PC-3 (cell line): ENCODE results near the gene SFXN4. TPM values are rescaled to one million over a fixed set of nuclear protein-coding genes. Genes with fewer than 3 reads are reported as not detected.
A peak's percentile ranks its signal among the peaks of the same experiment; 100 is the strongest.

ENCODE experiments used
- ATAC-seq: fragments of 200-7000 bp; cut with Tn5 transposase; 2 replicates; pipeline ENCODE4 v1.9.1; 2020; ENCODE audit warnings: mild to moderate bottlenecking, moderate library complexity
- BruUV-seq: library from RNA; stranded (reverse); fragments of 400-500 nt; replicated peaks from 2 replicates; lab custom pipeline; 2021; lab: Mats Ljungman, UMichigan
- CTCF ChIA-PET: fragments of 300-600 bp; sonication (Branson Sonifier 250); formaldehyde crosslinking; loops from one replicate; lab custom pipeline; 2022; ENCODE audit warnings: antibody characterized with exemption; lab: Charles Lee
- POLR2A ChIA-PET: fragments of 300-600 bp; sonication (Branson Sonifier 250); formaldehyde crosslinking; loops from one replicate; lab custom pipeline; 2022; ENCODE audit warnings: antibody characterized with exemption; ENCODE audit not compliant: unreplicated experiment; lab: Charles Lee
- DNase-seq: peaks from one replicate; pipeline ENCODE4 v3.0.0-alpha.2; 2015
- H2AFZ ChIP-seq: fragments of 300-600 bp; sonication (generic); 2 replicates; pipeline ENCODE4 v1.6.0; 2016; ENCODE audit warnings: antibody characterized with exemption, low read length
- H3F3A ChIP-seq: fragments of 300-600 bp; sonication (generic); one replicate; pipeline ENCODE4 v1.6.0; 2017; ENCODE audit warnings: antibody characterized with exemption, low read length, control low read depth, mild to moderate bottlenecking; ENCODE audit not compliant: unreplicated experiment
- H3K27ac ChIP-seq: fragments of 300-600 bp; sonication (generic); 2 replicates; pipeline ENCODE4 v1.5.1; 2016; ENCODE audit warnings: mild to moderate bottlenecking, low read length
- H3K27me3 ChIP-seq: fragments of 300-600 bp; sonication (generic); 2 replicates; pipeline ENCODE4 v1.6.1; 2016; ENCODE audit warnings: low read length, mixed read lengths
- H3K36me3 ChIP-seq: fragments of 300-600 bp; sonication (generic); 2 replicates; pipeline ENCODE4 v1.6.1; 2016; ENCODE audit warnings: low read depth, mixed run types, low read length, mixed read lengths
- H3K4me1 ChIP-seq: fragments of 300-600 bp; sonication (generic); 2 replicates; pipeline ENCODE4 v1.5.1; 2016; ENCODE audit warnings: low read length; ENCODE audit not compliant: insufficient read depth
- H3K4me2 ChIP-seq: fragments of 300-600 bp; sonication (generic); 2 replicates; pipeline ENCODE4 v1.6.0; 2016; ENCODE audit warnings: low read length
- H3K4me3 ChIP-seq: fragments of 300-600 bp; sonication (generic); 2 replicates; pipeline ENCODE4 v1.5.1; 2016; ENCODE audit warnings: mild to moderate bottlenecking, low read length, mixed read lengths
- H3K79me2 ChIP-seq: fragments of 300-600 bp; sonication (generic); 2 replicates; pipeline ENCODE4 v1.6.1; 2017; ENCODE audit warnings: low read length, mixed read lengths
- H3K9ac ChIP-seq: fragments of 300-600 bp; sonication (generic); 2 replicates; pipeline ENCODE4 v1.6.0; 2016; ENCODE audit warnings: mild to moderate bottlenecking, low read length
- H3K9me2 ChIP-seq: fragments of 300-600 bp; sonication (generic); replicated peaks from 2 replicates; pipeline ENCODE4 v1.6.1; 2016; ENCODE audit warnings: mixed run types, low read length, mixed read lengths
- H3K9me3 ChIP-seq: fragments of 300-600 bp; sonication (generic); 2 replicates; pipeline ENCODE4 v1.6.1; 2016; ENCODE audit warnings: low read length, mixed read lengths
- H4K20me1 ChIP-seq: fragments of 300-600 bp; sonication (generic); 2 replicates; pipeline ENCODE4 v1.6.1; 2016; ENCODE audit warnings: low read length, mixed read lengths
- EZH2 ChIP-seq: fragments of 300-600 bp; sonication (generic); IDR thresholded peaks from one replicate; pipeline ENCODE4 v1.6.1; 2017; ENCODE audit warnings: antibody characterized with exemption, mild to moderate bottlenecking, low read length; ENCODE audit not compliant: unreplicated experiment
- EZH2phosphoT487 ChIP-seq: fragments of 300-600 bp; sonication (generic); IDR thresholded peaks from 2 replicates; pipeline ENCODE4 v1.6.1; 2018; ENCODE audit warnings: mild to moderate bottlenecking, antibody characterized with exemption, low read length, borderline replicate concordance
- intact Hi-C: fragments of 100-400 bp; cut with micrococcal nuclease; formaldehyde crosslinking; loops from 2 replicates; pipeline ENCODE4 v1.9.0; 2023
- total RNA-seq: library from RNA; depleted of rRNA; stranded (reverse); fragments of >200 nt; gene quantifications from 2 replicates; pipeline ENCODE4 v1.2.3, GENCODE V29; 2014
- TF ChIP-seq, protein P1 (sequence below): fragments of 300-600 bp; sonication (generic); conservative IDR thresholded peaks from 2 replicates; pipeline ENCODE4 v1.5.1; 2017; ENCODE audit warnings: antibody characterized with exemption, low read depth, mild to moderate bottlenecking, low read length

The SFXN4 gene
- total RNA-seq, 1 experiment from 2014 or later: 32.8 TPM

DNA sequence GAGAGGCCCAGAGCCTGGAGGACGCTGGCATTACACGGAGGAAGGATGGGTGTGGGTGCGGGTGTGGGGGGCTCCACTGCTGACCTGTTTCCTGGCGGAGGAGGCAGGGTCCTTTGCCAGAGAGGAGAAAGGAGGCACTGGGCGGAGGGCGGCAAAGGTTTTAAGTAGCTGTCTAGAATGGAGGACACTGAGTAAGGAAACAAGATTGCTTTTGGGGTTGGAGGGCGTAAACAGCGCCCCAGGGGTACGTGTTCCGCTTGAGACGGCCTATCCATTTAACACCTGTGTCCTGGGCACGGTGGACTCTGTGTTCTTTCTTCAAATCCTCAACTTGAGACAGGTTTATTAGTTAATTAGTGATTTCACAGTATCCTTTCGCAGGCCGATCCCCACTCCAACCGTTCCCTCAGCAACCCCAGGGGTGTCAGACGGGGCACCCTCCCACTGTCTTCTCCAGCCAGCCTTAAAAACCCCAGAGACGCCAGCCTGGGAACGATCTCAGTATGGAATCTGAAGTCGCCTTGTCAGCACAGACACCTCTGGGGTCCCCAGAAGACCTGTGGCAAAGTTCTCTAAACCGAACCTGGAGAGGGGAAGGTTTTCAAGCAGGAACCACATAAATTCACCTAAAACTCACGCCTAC lies 24.8 kb downstream of the SFXN4 start:
- no peak for ATAC-seq
- POLR2A ChIA-PET: no interaction called here

DNA sequence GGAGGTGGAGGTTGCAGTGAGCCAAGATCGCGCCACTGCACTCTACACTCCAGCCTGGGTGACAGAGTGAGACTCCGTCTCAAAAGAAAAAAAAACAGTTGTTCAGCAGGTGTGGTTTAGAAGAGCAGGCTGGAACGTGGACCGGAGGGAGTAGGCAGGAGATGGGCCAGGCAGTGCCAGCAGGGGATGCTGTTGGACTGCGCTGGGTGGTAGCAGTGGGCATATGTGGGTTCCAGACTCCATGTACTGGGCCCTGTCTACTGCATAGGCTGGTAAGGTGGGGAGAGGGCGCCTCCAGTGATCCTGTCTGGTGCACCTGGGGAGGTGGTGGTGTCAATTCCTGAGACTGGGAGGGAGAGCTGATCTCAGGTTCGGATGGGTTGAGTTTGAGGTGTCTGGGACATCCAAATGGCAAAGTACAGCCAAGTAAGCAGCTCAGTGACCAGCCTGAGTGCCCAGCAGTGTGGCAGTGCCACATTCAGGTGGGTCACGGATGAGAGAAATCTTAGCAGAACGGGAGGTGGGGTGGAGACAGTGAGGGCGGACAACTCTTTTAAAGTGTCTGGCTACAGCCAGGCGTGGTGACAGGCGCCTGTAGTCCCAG lies 25.9 kb downstream of the SFXN4 start:
- POLR2A ChIA-PET: no interaction called here
- Histone ChIP-seq H3K9me3 (no peaks in the 10 kb centered on the region), H3K27ac (no peak overlapping the region), H3F3A (no peaks in the 10 kb centered on the region), H3K4me2 (no peak overlapping the region), H3K36me3 (no peaks in the 10 kb centered on the region; the same call in 1 of the 2 replicates), H4K20me1 (no peaks in the 10 kb centered on the region), H3K9ac (no peak overlapping the region), H3K9me2 (no peaks in the 10 kb centered on the region), H3K79me2 (no peaks in the 10 kb centered on the region), H3K27me3 (no peaks in the 10 kb centered on the region), H3K4me1 (no peaks in the 10 kb centered on the region), H2AFZ (no peak overlapping the region), H3K4me3 (no peak overlapping the region)
- CTCF ChIA-PET: no interaction called here
- intact Hi-C loops: no loop called here
- DNase-seq: peak; percentile 30
- ATAC-seq: peak; percentile 81
- no peak for TF ChIP-seq EZH2
- TF ChIP-seq, protein P1, sequence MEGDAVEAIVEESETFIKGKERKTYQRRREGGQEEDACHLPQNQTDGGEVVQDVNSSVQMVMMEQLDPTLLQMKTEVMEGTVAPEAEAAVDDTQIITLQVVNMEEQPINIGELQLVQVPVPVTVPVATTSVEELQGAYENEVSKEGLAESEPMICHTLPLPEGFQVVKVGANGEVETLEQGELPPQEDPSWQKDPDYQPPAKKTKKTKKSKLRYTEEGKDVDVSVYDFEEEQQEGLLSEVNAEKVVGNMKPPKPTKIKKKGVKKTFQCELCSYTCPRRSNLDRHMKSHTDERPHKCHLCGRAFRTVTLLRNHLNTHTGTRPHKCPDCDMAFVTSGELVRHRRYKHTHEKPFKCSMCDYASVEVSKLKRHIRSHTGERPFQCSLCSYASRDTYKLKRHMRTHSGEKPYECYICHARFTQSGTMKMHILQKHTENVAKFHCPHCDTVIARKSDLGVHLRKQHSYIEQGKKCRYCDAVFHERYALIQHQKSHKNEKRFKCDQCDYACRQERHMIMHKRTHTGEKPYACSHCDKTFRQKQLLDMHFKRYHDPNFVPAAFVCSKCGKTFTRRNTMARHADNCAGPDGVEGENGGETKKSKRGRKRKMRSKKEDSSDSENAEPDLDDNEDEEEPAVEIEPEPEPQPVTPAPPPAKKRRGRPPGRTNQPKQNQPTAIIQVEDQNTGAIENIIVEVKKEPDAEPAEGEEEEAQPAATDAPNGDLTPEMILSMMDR: peak; percentile 60
- no TSS peak for BruUV-seq

More for the DNA sequence above, 24.8 kb downstream of the SFXN4 start:
- Histone ChIP-seq H3K36me3 (no peaks in the 10 kb centered on the region; the same call in 1 of the 2 replicates), H3K27ac (no peak overlapping the region), H3K9me3 (no peaks in the 10 kb centered on the region), H3K9ac (no peak overlapping the region), H3K79me2 (no peaks in the 10 kb centered on the region), H3K4me1 (no peaks in the 10 kb centered on the region), H3K27me3 (no peaks in the 10 kb centered on the region), H4K20me1 (no peaks in the 10 kb centered on the region), H3K4me3 (no peak overlapping the region), H3F3A (no peaks in the 10 kb centered on the region), H3K9me2 (no peaks in the 10 kb centered on the region), H2AFZ (no peak overlapping the region), H3K4me2 (no peak overlapping the region)
- no peak for DNase-seq
- TF ChIP-seq EZH2phosphoT487 (no peak), EZH2 (no peak)
- TF ChIP-seq, protein P1: no peak
- intact Hi-C loops: no loop called here
- CTCF ChIA-PET: no interaction called here
- BruUV-seq: no TSS peak
